ENCODE results near the gene SURF6. TPM values are rescaled to one million over a fixed set of nuclear protein-coding genes. Genes with fewer than 3 reads are reported as not detected.
A peak's percentile ranks its signal among the peaks of the same experiment; 100 is the strongest.

The SURF6 gene
- polyA plus RNA-seq (2013, experiment 1 of 2): 11.6 TPM
- 11.5 TPM for polyA plus RNA-seq (2013, experiment 2 of 2)

DNA sequence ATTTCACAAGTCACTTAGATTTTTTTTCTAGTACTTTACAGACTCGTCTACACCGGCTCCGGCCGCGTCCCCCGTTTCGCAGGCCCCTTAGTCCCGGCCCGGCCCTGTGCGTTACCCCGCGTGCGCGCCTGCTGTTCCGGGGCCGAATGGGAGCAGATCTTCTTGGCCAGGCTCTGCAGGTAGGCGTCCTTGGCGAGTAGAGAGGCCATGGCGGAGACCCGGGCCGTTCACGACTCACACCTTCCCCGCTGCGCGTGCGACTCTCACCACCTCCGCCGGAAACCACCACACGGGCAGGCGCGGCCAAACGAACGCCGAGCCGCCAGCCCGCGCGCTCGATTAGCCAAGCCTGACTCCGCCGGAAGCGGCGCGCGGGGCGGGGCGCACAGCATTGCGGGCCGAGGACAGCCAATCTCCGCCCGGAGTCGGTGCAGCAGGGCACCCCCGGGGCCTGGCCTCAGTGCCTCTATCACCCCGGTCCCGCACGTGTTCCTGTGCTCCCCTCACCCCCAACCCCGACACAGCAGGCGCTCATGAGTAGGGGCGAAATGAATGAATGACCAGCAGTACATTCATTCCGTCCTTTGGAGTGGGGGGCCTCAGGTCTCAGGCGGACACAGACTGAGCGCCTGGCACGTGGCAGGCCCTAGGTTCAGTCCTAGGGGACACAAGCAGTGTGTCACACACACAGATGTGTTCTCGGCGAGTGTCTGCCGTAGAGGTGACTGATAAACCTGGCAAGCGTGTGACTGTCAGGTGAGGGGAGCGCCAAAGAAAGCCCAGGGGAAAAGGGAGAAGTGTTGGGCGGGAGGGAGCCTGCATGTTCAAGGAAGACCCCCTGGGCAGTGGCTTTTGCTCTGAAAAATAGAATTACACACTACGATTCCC, at the start of gene SURF6:
SURF6 (minus strand) TSS at position 265 of the 888 bp plus-strand sequence; CDS start at position 209, 56 bp downstream.
- no peaks in the 10 kb centered on the region for H3K9me3 ChIP-seq (replicated peaks in 1 of 2; ENCODE audit: control insufficient read depth in 2 of 2, insufficient read depth in 1 of 2, low read depth in 1 of 2, low read length in 2 of 2)
- no peaks in the 10 kb centered on the region for H3K27me3 ChIP-seq (ENCODE audit: control insufficient read depth in 3 of 3, insufficient read depth in 3 of 3, low read depth in 1 of 3, low read length in 3 of 3)
- no peak within 1 kb of the TSS for H4K91ac ChIP-seq (ENCODE audit: low read depth, low read length, poor library complexity)
- H2AK5ac ChIP-seq (ENCODE audit: low read depth, low read length): peak within 1 kb of the TSS; percentile 93
- H3K4me3 ChIP-seq (ENCODE audit: low read length in 2 of 2): peak within 1 kb of the TSS; percentile 82 to 98
- peak within 1 kb of the TSS; percentile 79 for H3K27ac ChIP-seq (replicated peaks; ENCODE audit: low read length)
- H3K4ac ChIP-seq (ENCODE audit: low read length): peak within 1 kb of the TSS; percentile 70
- H2BK12ac ChIP-seq (ENCODE audit: low read length): no peak within 1 kb of the TSS
- peaks cover 12% of the 10 kb centered on the region for H3K79me1 ChIP-seq (ENCODE audit: low read depth, low read length)
- H2AFZ ChIP-seq (ENCODE audit: low read length): peak within 1 kb of the TSS; percentile 95
- peak within 1 kb of the TSS; percentile 99 for H3K23ac ChIP-seq (ENCODE audit: low read depth, low read length, poor library complexity)
- H3K9ac ChIP-seq (ENCODE audit: low read depth, low read length, poor library complexity): peak within 1 kb of the TSS; percentile 96
- no CpG with 5 or more reads among the region's 70 CpGs for WGBS, 2 donors (ENCODE audit: extremely low coverage in 2 of 2, insufficient read length in 2 of 2, insufficient replicate concordance in 1 of 2)
- H2BK120ac ChIP-seq (ENCODE audit: low read depth, low read length): peak within 1 kb of the TSS; percentile 25
- peaks cover 53 to 71% of the 10 kb centered on the region in 2 donors for H3K36me3 ChIP-seq (replicated peaks in 1 of 2; ENCODE audit: control insufficient read depth in 2 of 2, insufficient read depth in 2 of 2, low read length in 2 of 2)
- peak; percentile 83 for DNase-seq (ENCODE audit: low spot score)
- H2BK15ac ChIP-seq (ENCODE audit: low read length): no peak within 1 kb of the TSS
- peak within 1 kb of the TSS; percentile 82 for H3K4me2 ChIP-seq (ENCODE audit: insufficient read depth, low read length, poor library complexity, severe bottlenecking)
- H3K18ac ChIP-seq (ENCODE audit: low read length): peak within 1 kb of the TSS; percentile 88
- H4K8ac ChIP-seq (ENCODE audit: low read depth, low read length): peak within 1 kb of the TSS; percentile 72
- peaks cover 5 to 6% of the 10 kb centered on the region in 2 donors for H3K4me1 ChIP-seq (ENCODE audit: control insufficient read depth in 2 of 2, insufficient read depth in 1 of 2, low read depth in 1 of 2, low read length in 2 of 2)
- peak within 1 kb of the TSS; percentile 77 for H3K14ac ChIP-seq (ENCODE audit: low read length)
- H2BK5ac ChIP-seq (ENCODE audit: low read length): no peak within 1 kb of the TSS

DNA sequence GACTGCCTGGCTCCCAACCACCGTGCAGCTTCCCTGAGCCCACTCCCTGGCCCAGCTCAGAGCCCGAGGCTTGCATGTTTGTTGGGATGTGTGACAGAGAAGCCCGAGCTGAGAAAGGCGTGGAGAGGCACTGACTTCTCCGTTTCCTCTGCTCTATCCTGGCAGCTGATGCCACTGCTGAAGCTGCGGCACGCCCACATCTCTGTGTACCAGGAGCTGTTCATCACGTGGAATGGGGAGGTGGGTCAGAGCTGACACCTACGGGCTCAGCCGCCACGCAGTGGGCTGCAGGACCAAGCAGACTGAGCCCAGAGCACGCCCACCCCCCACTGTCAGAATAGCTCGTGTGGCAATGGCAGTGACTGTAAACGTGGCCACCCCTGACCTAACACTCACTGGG, 49.5 kb upstream of the SURF6 start:
- Histone ChIP-seq H3K79me1 (ENCODE audit: low read depth, low read length) (peaks cover 2% of the 10 kb centered on the region), H3K9ac (ENCODE audit: low read depth, low read length, poor library complexity) (peak overlapping the region; percentile 12), H3K4me1 (ENCODE audit: control insufficient read depth in 2 of 2, insufficient read depth in 1 of 2, low read depth in 1 of 2, low read length in 2 of 2) (peaks cover 0 to 2% of the 10 kb centered on the region in 2 donors), H3K27ac (replicated peaks; ENCODE audit: low read length) (no peak overlapping the region), H3K9me3 (replicated peaks in 1 of 2; ENCODE audit: control insufficient read depth in 2 of 2, insufficient read depth in 1 of 2, low read depth in 1 of 2, low read length in 2 of 2) (peaks cover 0 to 9% of the 10 kb centered on the region in 2 donors), H4K91ac (ENCODE audit: low read depth, low read length, poor library complexity) (no peak overlapping the region), H3K4me3 (ENCODE audit: low read length in 2 of 2) (no peak overlapping the region), H3K36me3 (replicated peaks in 1 of 2; ENCODE audit: control insufficient read depth in 2 of 2, insufficient read depth in 2 of 2, low read length in 2 of 2) (peaks cover 0 to 2% of the 10 kb centered on the region in 2 donors), H3K4me2 (ENCODE audit: insufficient read depth, low read length, poor library complexity, severe bottlenecking) (no peak overlapping the region), H3K14ac (ENCODE audit: low read length) (peak overlapping the region; percentile 75), H3K18ac (ENCODE audit: low read length) (peak overlapping the region; percentile 48), H4K8ac (ENCODE audit: low read depth, low read length) (no peak overlapping the region), H2AK5ac (ENCODE audit: low read depth, low read length) (peak overlapping the region; percentile 83), H2BK15ac (ENCODE audit: low read length) (peak overlapping the region; percentile 55), H2AFZ (ENCODE audit: low read length) (no peak overlapping the region), H3K27me3 (ENCODE audit: control insufficient read depth in 3 of 3, insufficient read depth in 3 of 3, low read depth in 1 of 3, low read length in 3 of 3) (peaks cover 0 to 3% (median 0%) of the 10 kb centered on the region in 3 experiments), H2BK12ac (ENCODE audit: low read length) (peak overlapping the region; percentile 6), H3K23ac (ENCODE audit: low read depth, low read length, poor library complexity) (peak overlapping the region; percentile 73), H2BK5ac (ENCODE audit: low read length) (no peak overlapping the region), H3K4ac (ENCODE audit: low read length) (no peak overlapping the region), H2BK120ac (ENCODE audit: low read depth, low read length) (no peak overlapping the region)
- no CpG with 5 or more reads among the region's 14 CpGs for WGBS, 2 donors (ENCODE audit: extremely low coverage in 2 of 2, insufficient read length in 2 of 2, insufficient replicate concordance in 1 of 2)
- no peak for DNase-seq (ENCODE audit: low spot score)

DNA sequence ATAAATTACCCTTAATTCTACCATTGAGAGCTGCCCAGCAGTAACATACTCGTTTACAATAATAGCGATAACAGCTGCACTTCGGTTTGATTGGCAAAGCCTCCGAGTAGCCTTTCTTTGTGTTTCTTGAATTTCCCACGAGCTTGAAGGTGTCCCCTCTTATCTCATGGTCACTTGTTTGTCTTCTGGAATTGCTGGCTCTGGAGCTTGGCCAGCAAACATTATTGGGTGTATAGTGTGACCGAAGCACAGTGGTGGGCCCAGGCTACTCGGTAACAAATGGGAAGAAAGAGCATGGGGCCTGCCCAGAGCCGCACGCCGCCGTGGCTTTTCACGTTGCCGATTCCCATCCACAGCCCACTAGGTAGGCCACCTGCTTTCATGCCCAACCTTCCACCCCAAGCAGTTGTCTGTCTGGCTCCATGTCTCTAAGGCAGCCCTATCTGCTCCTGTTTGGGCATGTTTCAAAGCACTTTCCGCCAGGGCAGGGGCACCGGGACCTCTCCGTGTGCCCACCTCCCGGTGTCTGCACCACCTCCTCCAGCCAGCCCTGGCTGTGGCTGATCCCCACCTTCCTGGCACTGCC, 48.8 kb upstream of the SURF6 start:
- Histone ChIP-seq H3K36me3 (replicated peaks in 1 of 2; ENCODE audit: control insufficient read depth in 2 of 2, insufficient read depth in 2 of 2, low read length in 2 of 2) (peaks cover 0 to 2% of the 10 kb centered on the region in 2 donors), H3K9ac (ENCODE audit: low read depth, low read length, poor library complexity) (no peak overlapping the region), H3K4me1 (ENCODE audit: control insufficient read depth in 2 of 2, insufficient read depth in 1 of 2, low read depth in 1 of 2, low read length in 2 of 2) (peaks cover 0 to 2% of the 10 kb centered on the region in 2 donors), H3K79me1 (ENCODE audit: low read depth, low read length) (peaks cover 2% of the 10 kb centered on the region), H4K8ac (ENCODE audit: low read depth, low read length) (no peak overlapping the region), H3K18ac (ENCODE audit: low read length) (peak overlapping the region; percentile 48), H3K23ac (ENCODE audit: low read depth, low read length, poor library complexity) (no peak overlapping the region), H2AFZ (ENCODE audit: low read length) (no peak overlapping the region), H3K27me3 (ENCODE audit: control insufficient read depth in 3 of 3, insufficient read depth in 3 of 3, low read depth in 1 of 3, low read length in 3 of 3) (peaks cover 0 to 3% (median 0%) of the 10 kb centered on the region in 3 experiments), H2AK5ac (ENCODE audit: low read depth, low read length) (peak overlapping the region; percentile 83), H2BK5ac (ENCODE audit: low read length) (no peak overlapping the region), H2BK15ac (ENCODE audit: low read length) (no peak overlapping the region), H3K14ac (ENCODE audit: low read length) (peak overlapping the region; percentile 75), H3K9me3 (replicated peaks in 1 of 2; ENCODE audit: control insufficient read depth in 2 of 2, insufficient read depth in 1 of 2, low read depth in 1 of 2, low read length in 2 of 2) (peaks cover 0 to 7% of the 10 kb centered on the region in 2 donors), H3K4me2 (ENCODE audit: insufficient read depth, low read length, poor library complexity, severe bottlenecking) (no peak overlapping the region), H3K27ac (replicated peaks; ENCODE audit: low read length) (no peak overlapping the region), H2BK12ac (ENCODE audit: low read length) (no peak overlapping the region), H4K91ac (ENCODE audit: low read depth, low read length, poor library complexity) (no peak overlapping the region), H3K4me3 (ENCODE audit: low read length in 2 of 2) (no peak overlapping the region), H2BK120ac (ENCODE audit: low read depth, low read length) (no peak overlapping the region), H3K4ac (ENCODE audit: low read length) (no peak overlapping the region)
- DNase-seq (ENCODE audit: low spot score): no peak
- no CpG with 5 or more reads among the region's 17 CpGs for WGBS, 2 donors (ENCODE audit: extremely low coverage in 2 of 2, insufficient read length in 2 of 2, insufficient replicate concordance in 1 of 2)

DNA sequence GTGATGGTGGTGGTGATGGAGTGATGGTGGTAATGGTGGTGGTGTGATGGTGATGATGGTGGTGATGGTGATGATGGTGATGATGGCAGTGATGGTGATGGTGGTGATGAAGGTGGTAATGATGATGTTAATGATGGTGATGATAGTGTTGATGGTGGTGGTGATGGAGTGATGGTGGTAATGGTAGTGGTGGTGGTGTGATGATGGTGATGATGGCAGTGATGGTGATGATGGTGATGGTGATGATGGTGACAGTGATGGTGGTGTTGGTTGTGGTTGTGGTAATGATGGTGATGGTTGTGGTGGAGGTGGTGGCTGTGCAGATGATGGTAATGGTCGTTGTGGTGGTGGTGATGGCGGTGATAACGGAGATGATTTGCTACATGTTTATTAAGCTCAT, 47.5 kb upstream of the SURF6 start:
- no peak overlapping the region for H2AFZ ChIP-seq (ENCODE audit: low read length)
- H3K36me3 ChIP-seq (replicated peaks in 1 of 2; ENCODE audit: control insufficient read depth in 2 of 2, insufficient read depth in 2 of 2, low read length in 2 of 2): peaks cover 0 to 2% of the 10 kb centered on the region in 2 donors
- H2BK5ac ChIP-seq (ENCODE audit: low read length): no peak overlapping the region
- H3K27ac ChIP-seq (replicated peaks; ENCODE audit: low read length): no peak overlapping the region
- no peak overlapping the region for H2BK15ac ChIP-seq (ENCODE audit: low read length)
- H3K23ac ChIP-seq (ENCODE audit: low read depth, low read length, poor library complexity): no peak overlapping the region
- peaks cover 0 to 2% of the 10 kb centered on the region in 2 donors for H3K4me1 ChIP-seq (ENCODE audit: control insufficient read depth in 2 of 2, insufficient read depth in 1 of 2, low read depth in 1 of 2, low read length in 2 of 2)
- H3K4me2 ChIP-seq (ENCODE audit: insufficient read depth, low read length, poor library complexity, severe bottlenecking): no peak overlapping the region
- no peak overlapping the region for H4K8ac ChIP-seq (ENCODE audit: low read depth, low read length)
- H3K9me3 ChIP-seq (replicated peaks in 1 of 2; ENCODE audit: control insufficient read depth in 2 of 2, insufficient read depth in 1 of 2, low read depth in 1 of 2, low read length in 2 of 2): peaks cover 1 to 7% of the 10 kb centered on the region in 2 donors
- peak overlapping the region in 1 of 2 donors; percentile 32 for H3K4me3 ChIP-seq (ENCODE audit: low read length in 2 of 2)
- peak overlapping the region; percentile 47 for H3K14ac ChIP-seq (ENCODE audit: low read length)
- H3K27me3 ChIP-seq (ENCODE audit: control insufficient read depth in 3 of 3, insufficient read depth in 3 of 3, low read depth in 1 of 3, low read length in 3 of 3): peaks cover 0 to 3% (median 0%) of the 10 kb centered on the region in 3 experiments
- H4K91ac ChIP-seq (ENCODE audit: low read depth, low read length, poor library complexity): peak overlapping the region; percentile 8
- WGBS, 2 donors (ENCODE audit: extremely low coverage in 2 of 2, insufficient read length in 2 of 2, insufficient replicate concordance in 1 of 2): no CpG with 5 or more reads among the region's 3 CpGs
- peaks cover 2% of the 10 kb centered on the region for H3K79me1 ChIP-seq (ENCODE audit: low read depth, low read length)
- H3K18ac ChIP-seq (ENCODE audit: low read length): no peak overlapping the region
- no peak overlapping the region for H2BK12ac ChIP-seq (ENCODE audit: low read length)
- H3K4ac ChIP-seq (ENCODE audit: low read length): no peak overlapping the region
- H3K9ac ChIP-seq (ENCODE audit: low read depth, low read length, poor library complexity): peak overlapping the region; percentile 30
- no peak overlapping the region for H2BK120ac ChIP-seq (ENCODE audit: low read depth, low read length)
- DNase-seq (ENCODE audit: low spot score): no peak
- H2AK5ac ChIP-seq (ENCODE audit: low read depth, low read length): no peak overlapping the region

Data from neuronal stem cell (in vitro differentiated cells).